SU-DHL-6 (cell line): ENCODE measurements around the gene UBR4.

Experiments used
- H2AFZ ChIP-seq: fragments of 200-600 bp; sonication (generic); 2 replicates; pipeline ENCODE4 v1.6.1; 2014; ENCODE audit warnings: low read depth, mild to moderate bottlenecking, moderate library complexity, mixed read lengths, antibody characterized with exemption, low read length; ENCODE audit not compliant: severe bottlenecking
- H3F3A ChIP-seq: fragments of 200-600 bp; shearing (Covaris generic); 2 replicates; pipeline ENCODE4 v1.6.0; 2016; ENCODE audit warnings: antibody characterized with exemption, mild to moderate bottlenecking; ENCODE audit not compliant: insufficient read depth
- H3K27ac ChIP-seq: fragments of 200-600 bp; sonication (generic); 2 replicates; pipeline ENCODE4 v1.5.1; 2016; ENCODE audit warnings: low read depth, mild to moderate bottlenecking, low read length, moderate library complexity, mixed read lengths
- H3K27me3 ChIP-seq: fragments of 200-600 bp; sonication (generic), shearing (Covaris generic); 2 replicates; pipeline ENCODE4 v1.6.0; 2014; ENCODE audit warnings: mild to moderate bottlenecking, low read length
- H3K36me3 ChIP-seq: fragments of 200-600 bp; sonication (generic); 2 replicates; pipeline ENCODE4 v1.6.1; 2014; ENCODE audit warnings: mild to moderate bottlenecking, low read length, mixed read lengths
- H3K4me2 ChIP-seq: fragments of 300-600, 200-600 bp; shearing (Covaris generic), sonication (generic); 2 replicates; pipeline ENCODE4 v1.6.0; 2014; ENCODE audit warnings: low read length, low read depth, mild to moderate bottlenecking; ENCODE audit not compliant: poor library complexity, severe bottlenecking
- H3K4me3 ChIP-seq: fragments of 200-600 bp; sonication (generic); 2 replicates; pipeline ENCODE4 v1.5.1; 2014; ENCODE audit warnings: antibody characterized with exemption, low read length, mild to moderate bottlenecking, mixed read lengths; ENCODE audit not compliant: insufficient read depth, poor library complexity, severe bottlenecking
- H3K79me2 ChIP-seq: fragments of 200-600 bp; sonication (generic); 2 replicates; pipeline ENCODE4 v1.6.1; 2014; ENCODE audit warnings: mild to moderate bottlenecking, low read length, moderate library complexity; ENCODE audit not compliant: insufficient read depth
- H3K9ac ChIP-seq: fragments of 200-600 bp; sonication (generic); 2 replicates; pipeline ENCODE4 v1.7.0; 2014; ENCODE audit warnings: mild to moderate bottlenecking, low read length
- H3K9me2 ChIP-seq: fragments of 200-600 bp; sonication (generic); replicated peaks from 2 replicates; pipeline ENCODE4 v1.6.1; 2014; ENCODE audit warnings: low read length; ENCODE audit not compliant: insufficient read depth
- H3K9me3 ChIP-seq: fragments of 200-600 bp; sonication (generic); 2 replicates; pipeline ENCODE4 v1.6.1; 2014; ENCODE audit warnings: low read length, mixed read lengths; ENCODE audit not compliant: insufficient read depth
- H4K20me1 ChIP-seq: fragments of 200-600 bp; sonication (generic); 2 replicates; pipeline ENCODE4 v1.6.1; 2014; ENCODE audit warnings: low read depth, mild to moderate bottlenecking, antibody characterized with exemption, low read length, moderate library complexity, mixed read lengths
- CTCF ChIP-seq: fragments of 200-600 bp; sonication (generic); IDR thresholded peaks from one replicate; pipeline ENCODE4 v1.5.1; 2017; ENCODE audit warnings: antibody characterized with exemption, mild to moderate bottlenecking, low read length, moderate library complexity; ENCODE audit not compliant: insufficient read depth, poor library complexity, severe bottlenecking
- EZH2phosphoT487 ChIP-seq: fragments of 200-600 bp; sonication (generic), shearing (Covaris generic); conservative IDR thresholded peaks from 2 replicates; pipeline ENCODE4 v1.6.1; 2018; ENCODE audit warnings: mild to moderate bottlenecking, antibody characterized with exemption, low read length, moderate library complexity, mixed read lengths

UBR4 gene

GRCh38 chr1:19205845-19206244 is 4.2 kb downstream of the UBR4 start:
- Histone ChIP-seq H3K4me2 (no peak overlapping the region), H3K4me3 (no peak overlapping the region), H3K9me3 (no peaks in the 10 kb centered on the region), H3K9me2 (no peaks in the 10 kb centered on the region), H3K36me3 (peaks cover 6% of the 10 kb centered on the region; the same call in 1 of the 2 replicates), H3K27me3 (no peaks in the 10 kb centered on the region), H3F3A (no peaks in the 10 kb centered on the region), H3K27ac (no peak overlapping the region), H3K9ac (no peak overlapping the region), H2AFZ (no peak overlapping the region), H4K20me1 (peaks cover 23% of the 10 kb centered on the region), H3K79me2 (peaks cover 96% of the 10 kb centered on the region)
- TF ChIP-seq EZH2phosphoT487 (no peak), CTCF (no peak)

DNA sequence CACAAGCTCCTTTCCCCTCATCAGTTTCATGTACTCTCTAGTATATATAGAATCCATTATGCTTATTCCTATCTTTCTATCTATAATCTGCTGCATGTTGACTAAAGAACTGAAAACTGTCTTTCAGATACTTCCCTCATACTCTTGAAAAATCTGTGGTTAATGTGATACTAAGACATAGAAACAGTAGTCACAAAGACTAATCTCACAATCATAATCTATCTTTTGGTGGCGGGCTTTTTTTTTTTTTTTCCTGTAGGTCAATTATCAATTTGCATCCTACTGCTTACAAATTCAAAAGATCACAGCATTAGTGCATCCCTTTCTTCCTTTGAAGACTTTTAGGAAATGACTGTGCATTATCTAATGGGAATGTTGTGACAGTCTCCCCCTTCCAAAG is 4.7 kb downstream of the UBR4 start:
- Histone ChIP-seq H3K79me2 (peaks cover 95% of the 10 kb centered on the region), H3K4me3 (no peak overlapping the region), H3K27ac (no peak overlapping the region), H3F3A (no peaks in the 10 kb centered on the region), H3K4me2 (no peak overlapping the region), H4K20me1 (peaks cover 23% of the 10 kb centered on the region), H3K27me3 (no peaks in the 10 kb centered on the region), H3K9me3 (no peaks in the 10 kb centered on the region), H3K9me2 (no peaks in the 10 kb centered on the region), H3K9ac (no peak overlapping the region), H3K36me3 (peaks cover 8% of the 10 kb centered on the region; the same call in 1 of the 2 replicates), H2AFZ (no peak overlapping the region)
- TF ChIP-seq EZH2phosphoT487 = no peak
- no peak for TF ChIP-seq CTCF

GRCh38 chr1:19204446-19205266 is 5.4 kb downstream of the UBR4 start:
- TF ChIP-seq EZH2phosphoT487 (no peak), CTCF (no peak)
- Histone ChIP-seq H3K36me3 (peaks cover 13% of the 10 kb centered on the region), H3K27ac (no peak overlapping the region), H3K27me3 (no peaks in the 10 kb centered on the region), H3K9ac (no peak overlapping the region), H2AFZ (no peak overlapping the region), H3F3A (no peaks in the 10 kb centered on the region), H3K4me2 (no peak overlapping the region), H3K79me2 (peaks cover 99% of the 10 kb centered on the region), H3K9me2 (no peaks in the 10 kb centered on the region), H4K20me1 (peaks cover 23% of the 10 kb centered on the region), H3K9me3 (no peaks in the 10 kb centered on the region), H3K4me3 (no peak overlapping the region)
